SK-N-SH treated with all-trans-retinoic acid at 6 μM for 48 hours (cell line): ENCODE measurements around the gene STK17B.

Experiments used
- ATAC-seq: fragments of 200-7000 bp; cut with Tn5 transposase; 3 replicates; pipeline ENCODE4 v1.9.1; 2020; ENCODE audit warnings: mild to moderate bottlenecking, moderate library complexity
- ARNTL ChIP-seq: fragments of 450-650 bp; formaldehyde crosslinking; IDR thresholded peaks from 2 replicates; pipeline ENCODE4 v1.5.0; 2020; ENCODE audit warnings: low read depth, mild to moderate bottlenecking, moderate library complexity, borderline replicate concordance
- GLIS3 ChIP-seq: fragments of 250-450 bp; sonication (Bioruptor Pico); IDR thresholded peaks from 2 replicates; pipeline ENCODE4 v1.5.0; 2020; ENCODE audit warnings: mild to moderate bottlenecking, moderate library complexity
- ISL1 ChIP-seq: fragments of 250-450 bp; sonication (Bioruptor Pico); IDR thresholded peaks from 2 replicates; pipeline ENCODE4 v2.1.2; 2022; ENCODE audit warnings: mild to moderate bottlenecking, moderate library complexity
- OSR1 ChIP-seq: fragments of 250-450 bp; sonication (Bioruptor Pico); IDR thresholded peaks from 2 replicates; pipeline ENCODE4 v1.8.0; 2022; ENCODE audit warnings: moderate library complexity, mild to moderate bottlenecking, inconsistent platforms
- RARB ChIP-seq: fragments of 250-450 bp; sonication (Bioruptor Pico); IDR thresholded peaks from 2 replicates; pipeline ENCODE4 v1.8.0; 2021; ENCODE audit warnings: mild to moderate bottlenecking, moderate library complexity
- SNAI2 ChIP-seq: fragments of 250-450 bp; sonication (Bioruptor Pico); IDR thresholded peaks from 2 replicates; pipeline ENCODE4 v1.5.0; 2020; ENCODE audit warnings: mild to moderate bottlenecking, moderate library complexity
- TCF4 ChIP-seq: fragments of 250-450 bp; sonication (Bioruptor Pico); IDR thresholded peaks from 2 replicates; pipeline ENCODE4 v1.8.0; 2021; ENCODE audit warnings: mild to moderate bottlenecking, moderate library complexity, borderline replicate concordance
- TOX ChIP-seq: fragments of 250-450 bp; sonication (Bioruptor Pico); IDR thresholded peaks from 2 replicates; pipeline ENCODE4 v1.8.0; 2021; ENCODE audit warnings: mild to moderate bottlenecking, moderate library complexity, borderline replicate concordance
- ZC3H10 ChIP-seq: fragments of 250-450 bp; sonication (Bioruptor Pico); IDR thresholded peaks from 2 replicates; pipeline ENCODE4 v1.5.1; 2021; ENCODE audit warnings: mild to moderate bottlenecking, moderate library complexity
- ZFP30 ChIP-seq: fragments of 450-650 bp; formaldehyde crosslinking; IDR thresholded peaks from 2 replicates; pipeline ENCODE4 v1.5.0; 2022; ENCODE audit warnings: mild to moderate bottlenecking, moderate library complexity
- ZNF565 ChIP-seq: fragments of 450-650 bp; formaldehyde crosslinking; conservative IDR thresholded peaks from 2 replicates; pipeline ENCODE4 v1.5.0; 2020; ENCODE audit warnings: low read depth, mild to moderate bottlenecking, moderate library complexity
- ZNF8 ChIP-seq: fragments of 450-650 bp; formaldehyde crosslinking; IDR thresholded peaks from 2 replicates; pipeline ENCODE4 v1.5.0; 2020; ENCODE audit warnings: mild to moderate bottlenecking, moderate library complexity
- TF ChIP-seq, protein P1 (sequence below): fragments of 250-450 bp; sonication (Bioruptor Pico); IDR thresholded peaks from 2 replicates; pipeline ENCODE4 v1.5.1; 2021; ENCODE audit warnings: mild to moderate bottlenecking, moderate library complexity
- TF ChIP-seq, protein P2 (sequence below): fragments of 250-450 bp; sonication (Bioruptor Pico); IDR thresholded peaks from 2 replicates; pipeline ENCODE4 v1.8.0; 2020; ENCODE audit warnings: mild to moderate bottlenecking, moderate library complexity, borderline replicate concordance
- TF ChIP-seq, protein P3 (sequence below): fragments of 250-450 bp; sonication (Bioruptor Pico); IDR thresholded peaks from 2 replicates; pipeline ENCODE4 v1.5.0; 2020; ENCODE audit warnings: mild to moderate bottlenecking, moderate library complexity
- TF ChIP-seq, protein P4 (sequence below): fragments of 250-450 bp; sonication (Bioruptor Pico); IDR thresholded peaks from 2 replicates; pipeline ENCODE4 v1.5.1; 2020; ENCODE audit warnings: low read depth, mild to moderate bottlenecking, moderate library complexity

Gene STK17B

DNA sequence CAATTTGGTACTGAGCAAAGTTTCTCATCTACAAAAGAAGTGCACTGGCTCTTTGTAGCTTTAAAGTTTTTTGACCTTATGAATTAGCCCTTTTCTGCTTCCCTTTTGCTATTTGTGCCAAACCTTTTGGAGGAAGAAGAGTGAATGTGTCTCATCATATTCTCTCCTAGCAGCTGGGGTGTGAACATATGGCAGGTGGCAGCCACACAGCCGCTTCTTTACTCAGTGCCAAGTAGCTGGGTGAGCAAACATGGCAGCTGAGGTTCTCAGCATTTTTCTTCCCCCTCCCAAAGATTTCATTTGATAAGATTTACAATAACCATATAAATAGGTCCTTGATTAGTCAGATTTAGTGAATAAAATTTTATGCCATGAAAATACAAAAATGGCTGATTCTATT is 46.7 kb upstream of the STK17B start:
- no peak for TF ChIP-seq ARNTL (CRISPR knock-in tag)
- TF ChIP-seq, protein P1, sequence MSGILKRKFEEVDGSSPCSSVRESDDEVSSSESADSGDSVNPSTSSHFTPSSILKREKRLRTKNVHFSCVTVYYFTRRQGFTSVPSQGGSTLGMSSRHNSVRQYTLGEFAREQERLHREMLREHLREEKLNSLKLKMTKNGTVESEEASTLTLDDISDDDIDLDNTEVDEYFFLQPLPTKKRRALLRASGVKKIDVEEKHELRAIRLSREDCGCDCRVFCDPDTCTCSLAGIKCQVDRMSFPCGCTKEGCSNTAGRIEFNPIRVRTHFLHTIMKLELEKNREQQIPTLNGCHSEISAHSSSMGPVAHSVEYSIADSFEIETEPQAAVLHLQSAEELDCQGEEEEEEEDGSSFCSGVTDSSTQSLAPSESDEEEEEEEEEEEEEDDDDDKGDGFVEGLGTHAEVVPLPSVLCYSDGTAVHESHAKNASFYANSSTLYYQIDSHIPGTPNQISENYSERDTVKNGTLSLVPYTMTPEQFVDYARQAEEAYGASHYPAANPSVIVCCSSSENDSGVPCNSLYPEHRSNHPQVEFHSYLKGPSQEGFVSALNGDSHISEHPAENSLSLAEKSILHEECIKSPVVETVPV, result no peak
- TF ChIP-seq, protein P2, sequence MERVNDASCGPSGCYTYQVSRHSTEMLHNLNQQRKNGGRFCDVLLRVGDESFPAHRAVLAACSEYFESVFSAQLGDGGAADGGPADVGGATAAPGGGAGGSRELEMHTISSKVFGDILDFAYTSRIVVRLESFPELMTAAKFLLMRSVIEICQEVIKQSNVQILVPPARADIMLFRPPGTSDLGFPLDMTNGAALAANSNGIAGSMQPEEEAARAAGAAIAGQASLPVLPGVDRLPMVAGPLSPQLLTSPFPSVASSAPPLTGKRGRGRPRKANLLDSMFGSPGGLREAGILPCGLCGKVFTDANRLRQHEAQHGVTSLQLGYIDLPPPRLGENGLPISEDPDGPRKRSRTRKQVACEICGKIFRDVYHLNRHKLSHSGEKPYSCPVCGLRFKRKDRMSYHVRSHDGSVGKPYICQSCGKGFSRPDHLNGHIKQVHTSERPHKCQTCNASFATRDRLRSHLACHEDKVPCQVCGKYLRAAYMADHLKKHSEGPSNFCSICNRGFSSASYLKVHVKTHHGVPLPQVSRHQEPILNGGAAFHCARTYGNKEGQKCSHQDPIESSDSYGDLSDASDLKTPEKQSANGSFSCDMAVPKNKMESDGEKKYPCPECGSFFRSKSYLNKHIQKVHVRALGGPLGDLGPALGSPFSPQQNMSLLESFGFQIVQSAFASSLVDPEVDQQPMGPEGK (CRISPR knock-in tag), result no peak
- no peak for TF ChIP-seq ZNF565 (CRISPR knock-in tag)
- TF ChIP-seq TOX (CRISPR knock-in tag), result no peak
- TF ChIP-seq, protein P3, sequence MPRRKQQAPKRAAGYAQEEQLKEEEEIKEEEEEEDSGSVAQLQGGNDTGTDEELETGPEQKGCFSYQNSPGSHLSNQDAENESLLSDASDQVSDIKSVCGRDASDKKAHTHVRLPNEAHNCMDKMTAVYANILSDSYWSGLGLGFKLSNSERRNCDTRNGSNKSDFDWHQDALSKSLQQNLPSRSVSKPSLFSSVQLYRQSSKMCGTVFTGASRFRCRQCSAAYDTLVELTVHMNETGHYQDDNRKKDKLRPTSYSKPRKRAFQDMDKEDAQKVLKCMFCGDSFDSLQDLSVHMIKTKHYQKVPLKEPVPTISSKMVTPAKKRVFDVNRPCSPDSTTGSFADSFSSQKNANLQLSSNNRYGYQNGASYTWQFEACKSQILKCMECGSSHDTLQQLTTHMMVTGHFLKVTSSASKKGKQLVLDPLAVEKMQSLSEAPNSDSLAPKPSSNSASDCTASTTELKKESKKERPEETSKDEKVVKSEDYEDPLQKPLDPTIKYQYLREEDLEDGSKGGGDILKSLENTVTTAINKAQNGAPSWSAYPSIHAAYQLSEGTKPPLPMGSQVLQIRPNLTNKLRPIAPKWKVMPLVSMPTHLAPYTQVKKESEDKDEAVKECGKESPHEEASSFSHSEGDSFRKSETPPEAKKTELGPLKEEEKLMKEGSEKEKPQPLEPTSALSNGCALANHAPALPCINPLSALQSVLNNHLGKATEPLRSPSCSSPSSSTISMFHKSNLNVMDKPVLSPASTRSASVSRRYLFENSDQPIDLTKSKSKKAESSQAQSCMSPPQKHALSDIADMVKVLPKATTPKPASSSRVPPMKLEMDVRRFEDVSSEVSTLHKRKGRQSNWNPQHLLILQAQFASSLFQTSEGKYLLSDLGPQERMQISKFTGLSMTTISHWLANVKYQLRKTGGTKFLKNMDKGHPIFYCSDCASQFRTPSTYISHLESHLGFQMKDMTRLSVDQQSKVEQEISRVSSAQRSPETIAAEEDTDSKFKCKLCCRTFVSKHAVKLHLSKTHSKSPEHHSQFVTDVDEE (CRISPR knock-in tag), result no peak
- no peak for TF ChIP-seq ZNF8 (CRISPR knock-in tag)
- no peak for TF ChIP-seq OSR1 (CRISPR knock-in tag)
- no peak for TF ChIP-seq ISL1 (CRISPR knock-in tag)
- no peak for TF ChIP-seq ZFP30
- TF ChIP-seq, protein P4, sequence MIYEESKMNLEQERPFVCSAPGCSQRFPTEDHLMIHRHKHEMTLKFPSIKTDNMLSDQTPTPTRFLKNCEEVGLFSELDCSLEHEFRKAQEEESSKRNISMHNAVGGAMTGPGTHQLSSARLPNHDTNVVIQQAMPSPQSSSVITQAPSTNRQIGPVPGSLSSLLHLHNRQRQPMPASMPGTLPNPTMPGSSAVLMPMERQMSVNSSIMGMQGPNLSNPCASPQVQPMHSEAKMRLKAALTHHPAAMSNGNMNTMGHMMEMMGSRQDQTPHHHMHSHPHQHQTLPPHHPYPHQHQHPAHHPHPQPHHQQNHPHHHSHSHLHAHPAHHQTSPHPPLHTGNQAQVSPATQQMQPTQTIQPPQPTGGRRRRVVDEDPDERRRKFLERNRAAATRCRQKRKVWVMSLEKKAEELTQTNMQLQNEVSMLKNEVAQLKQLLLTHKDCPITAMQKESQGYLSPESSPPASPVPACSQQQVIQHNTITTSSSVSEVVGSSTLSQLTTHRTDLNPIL (CRISPR knock-in tag), result no peak
- TF ChIP-seq RARB (CRISPR knock-in tag), result no peak
- no peak for TF ChIP-seq ZC3H10 (CRISPR knock-in tag)
- no peak for TF ChIP-seq TCF4 (CRISPR knock-in tag)
- ATAC-seq, result no peak

DNA sequence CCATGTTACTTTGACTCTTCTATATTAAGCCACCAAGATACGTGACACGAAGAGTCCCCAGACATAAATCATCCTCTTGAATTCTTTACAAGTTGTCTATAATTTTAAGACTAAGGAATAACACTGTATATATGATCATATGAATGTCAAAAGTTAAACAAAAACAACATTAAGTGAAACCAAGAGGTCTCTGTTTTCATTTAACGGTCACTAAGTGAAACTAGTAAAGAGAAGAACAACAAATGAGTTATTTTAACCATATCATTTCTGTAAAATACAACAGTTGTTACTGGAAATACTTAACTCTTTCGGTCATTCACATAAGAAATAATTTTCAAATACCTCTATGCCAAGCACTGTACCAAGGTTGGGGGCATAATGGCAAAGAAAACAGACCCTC is 45.7 kb upstream of the STK17B start:
- TF ChIP-seq, protein P4 (CRISPR knock-in tag), result no peak
- TF ChIP-seq OSR1 (CRISPR knock-in tag) (no peak), SNAI2 (CRISPR knock-in tag) (no peak), ARNTL (CRISPR knock-in tag) (no peak)
- ATAC-seq, result no peak

DNA sequence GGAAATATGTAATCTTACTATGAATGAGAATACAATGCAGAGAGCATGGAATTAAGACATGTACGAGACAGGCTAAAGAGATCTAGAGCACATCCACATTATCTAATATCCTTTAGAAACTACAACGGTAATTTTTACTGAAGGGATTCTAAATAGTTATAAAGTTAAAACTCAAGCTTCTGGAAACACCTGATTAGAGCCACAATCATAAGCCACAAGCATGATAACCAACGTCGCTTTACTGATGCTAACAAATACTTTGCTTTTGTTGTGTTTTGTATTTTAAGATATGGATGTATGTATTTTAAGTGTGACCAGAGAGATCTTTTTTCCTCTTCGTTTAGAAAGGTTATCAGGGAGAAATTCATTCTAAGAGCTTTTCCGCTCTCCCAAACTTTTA is 44.0 kb upstream of the STK17B start:
- no peak for ATAC-seq
- no peak for TF ChIP-seq GLIS3 (CRISPR knock-in tag)
- TF ChIP-seq ZC3H10 (CRISPR knock-in tag), result no peak
- no peak for TF ChIP-seq ZFP30
- TF ChIP-seq RARB (CRISPR knock-in tag), result no peak
- TF ChIP-seq ZNF8 (CRISPR knock-in tag), result no peak
- no peak for TF ChIP-seq OSR1 (CRISPR knock-in tag)

DNA sequence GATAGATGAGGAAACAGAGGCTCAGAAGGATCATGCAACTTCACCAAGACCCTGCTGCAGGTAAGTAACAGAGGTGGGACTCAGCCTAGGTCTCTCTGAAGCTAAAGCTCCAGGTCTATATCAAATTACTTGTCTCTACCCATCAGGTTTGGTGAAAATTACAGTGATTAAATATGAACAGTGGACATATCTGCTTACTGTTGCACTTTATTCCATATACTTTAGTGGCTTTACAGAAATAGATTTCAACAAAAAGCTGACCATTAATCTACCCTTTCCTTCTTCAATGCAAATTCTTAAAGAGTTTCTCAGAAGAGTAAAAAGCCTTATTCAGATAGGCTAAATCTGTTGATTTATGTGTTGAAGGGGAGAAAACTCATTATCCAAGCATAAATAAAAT is 42.8 kb upstream of the STK17B start:
- no peak for ATAC-seq
- no peak for TF ChIP-seq ISL1 (CRISPR knock-in tag)
- TF ChIP-seq, protein P1, result no peak
- TF ChIP-seq OSR1 (CRISPR knock-in tag), result no peak
- TF ChIP-seq TCF4 (CRISPR knock-in tag), result no peak
- TF ChIP-seq, protein P3 (CRISPR knock-in tag), result no peak
- TF ChIP-seq GLIS3 (CRISPR knock-in tag), result no peak
- TF ChIP-seq ARNTL (CRISPR knock-in tag), result no peak
- TF ChIP-seq, all 23 proteins: peak for 0
